AG10803 (cell line): ENCODE results near the gene EEF1AKMT2.

Experiments used
- DNase-seq: peaks from one replicate; pipeline ENCODE4 v3.0.0; 2010; ENCODE audit warnings: low read depth
- H3K4me3 ChIP-seq: 2 replicates; pipeline ENCODE4 v1.5.1; 2011; ENCODE audit warnings: mild to moderate bottlenecking, low read length, control low read depth
- TF ChIP-seq, protein P1 (sequence below): conservative IDR thresholded peaks from 2 replicates; pipeline ENCODE4 v1.5.1; 2011; ENCODE audit warnings: mild to moderate bottlenecking, low read length, control low read depth, inconsistent platforms

The EEF1AKMT2 gene

DNA sequence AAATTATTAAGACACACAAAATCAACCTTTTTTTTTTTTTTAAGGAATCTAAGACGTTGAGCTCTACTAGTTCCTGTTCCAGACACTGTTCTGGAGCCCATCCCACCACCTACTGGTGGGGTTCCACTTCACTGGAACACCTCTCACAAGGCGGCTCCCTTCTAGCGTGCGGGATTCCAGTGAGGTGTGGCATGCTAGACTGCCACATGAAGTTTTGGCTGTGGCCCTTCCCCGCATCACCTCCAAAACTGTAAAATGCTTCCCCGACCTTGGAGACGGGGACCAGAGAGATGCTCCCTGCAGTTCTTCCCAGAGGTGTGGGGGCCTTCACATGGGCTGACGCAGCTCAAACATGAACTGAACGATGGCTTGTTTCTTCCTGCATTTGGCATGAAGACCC, 60.1 kb downstream of the EEF1AKMT2 start:
- TF ChIP-seq, protein P1, sequence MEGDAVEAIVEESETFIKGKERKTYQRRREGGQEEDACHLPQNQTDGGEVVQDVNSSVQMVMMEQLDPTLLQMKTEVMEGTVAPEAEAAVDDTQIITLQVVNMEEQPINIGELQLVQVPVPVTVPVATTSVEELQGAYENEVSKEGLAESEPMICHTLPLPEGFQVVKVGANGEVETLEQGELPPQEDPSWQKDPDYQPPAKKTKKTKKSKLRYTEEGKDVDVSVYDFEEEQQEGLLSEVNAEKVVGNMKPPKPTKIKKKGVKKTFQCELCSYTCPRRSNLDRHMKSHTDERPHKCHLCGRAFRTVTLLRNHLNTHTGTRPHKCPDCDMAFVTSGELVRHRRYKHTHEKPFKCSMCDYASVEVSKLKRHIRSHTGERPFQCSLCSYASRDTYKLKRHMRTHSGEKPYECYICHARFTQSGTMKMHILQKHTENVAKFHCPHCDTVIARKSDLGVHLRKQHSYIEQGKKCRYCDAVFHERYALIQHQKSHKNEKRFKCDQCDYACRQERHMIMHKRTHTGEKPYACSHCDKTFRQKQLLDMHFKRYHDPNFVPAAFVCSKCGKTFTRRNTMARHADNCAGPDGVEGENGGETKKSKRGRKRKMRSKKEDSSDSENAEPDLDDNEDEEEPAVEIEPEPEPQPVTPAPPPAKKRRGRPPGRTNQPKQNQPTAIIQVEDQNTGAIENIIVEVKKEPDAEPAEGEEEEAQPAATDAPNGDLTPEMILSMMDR, result no peak

DNA sequence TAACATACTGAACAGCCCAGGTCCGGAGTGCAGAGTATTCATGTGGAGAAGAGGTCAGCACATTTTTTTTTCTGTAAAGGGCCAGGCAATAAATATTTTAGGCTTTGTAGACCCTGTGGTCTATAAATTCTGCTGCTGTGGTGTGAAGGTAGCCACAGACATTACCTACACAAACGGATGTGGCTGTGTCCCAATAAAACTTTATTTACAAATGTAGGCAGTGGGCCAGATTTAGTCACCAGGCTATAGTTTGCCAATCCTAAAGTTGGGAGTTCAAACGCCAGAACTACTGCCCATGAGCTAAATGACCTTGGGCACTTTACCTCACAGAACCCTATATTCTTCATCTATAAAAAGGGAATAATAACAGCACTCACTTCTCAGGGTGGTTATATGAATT, 60.9 kb downstream of the EEF1AKMT2 start:
- DNase-seq, result no peak
- H3K4me3 ChIP-seq, result no peak overlapping the region
- TF ChIP-seq, protein P1, result no peak

More for the DNA sequence above, 60.1 kb downstream of the EEF1AKMT2 start:
- no peak for DNase-seq
- no peak overlapping the region for H3K4me3 ChIP-seq

DNA sequence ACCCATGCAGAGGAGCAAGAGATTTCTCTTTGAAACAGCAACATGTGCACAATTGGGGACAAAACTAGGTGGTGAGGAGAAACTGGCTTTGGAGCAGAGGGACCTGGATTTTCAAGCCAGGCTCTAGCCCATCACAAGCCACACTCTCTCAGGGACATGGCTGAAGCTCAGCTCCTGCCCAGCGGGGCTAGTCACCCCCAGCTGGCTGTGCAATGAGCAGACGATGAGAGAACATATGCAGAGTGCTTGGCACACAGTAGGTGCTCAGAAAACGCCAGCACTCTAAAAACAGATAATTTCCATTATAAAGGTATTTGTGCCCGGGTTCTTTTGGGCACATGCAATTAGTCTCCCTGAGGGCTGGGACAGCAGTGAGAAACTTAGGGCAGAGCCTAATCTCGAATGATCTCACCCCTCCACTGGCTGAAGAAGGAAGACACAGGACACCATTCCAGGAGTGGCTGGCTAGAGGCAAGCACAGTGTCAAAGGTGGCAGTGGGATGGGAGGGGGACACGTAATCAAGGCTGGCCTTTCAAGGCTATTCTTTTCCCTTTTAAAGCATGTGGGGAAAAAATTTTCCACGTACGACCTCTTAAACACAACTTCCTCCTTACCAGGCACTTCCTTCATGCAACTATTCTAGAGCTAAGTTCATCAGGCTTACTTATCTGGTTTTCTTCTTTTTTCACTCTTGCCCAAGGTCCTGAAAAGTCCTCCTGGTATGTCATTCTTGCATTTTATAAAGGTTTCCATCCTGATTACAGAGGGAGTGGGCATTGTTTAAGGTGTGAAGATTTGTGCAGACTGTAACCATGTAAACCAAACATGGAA, 62.6 kb downstream of the EEF1AKMT2 start:
- TF ChIP-seq, protein P1, result no peak
- H3K4me3 ChIP-seq, result no peak overlapping the region
- no peak for DNase-seq

DNA sequence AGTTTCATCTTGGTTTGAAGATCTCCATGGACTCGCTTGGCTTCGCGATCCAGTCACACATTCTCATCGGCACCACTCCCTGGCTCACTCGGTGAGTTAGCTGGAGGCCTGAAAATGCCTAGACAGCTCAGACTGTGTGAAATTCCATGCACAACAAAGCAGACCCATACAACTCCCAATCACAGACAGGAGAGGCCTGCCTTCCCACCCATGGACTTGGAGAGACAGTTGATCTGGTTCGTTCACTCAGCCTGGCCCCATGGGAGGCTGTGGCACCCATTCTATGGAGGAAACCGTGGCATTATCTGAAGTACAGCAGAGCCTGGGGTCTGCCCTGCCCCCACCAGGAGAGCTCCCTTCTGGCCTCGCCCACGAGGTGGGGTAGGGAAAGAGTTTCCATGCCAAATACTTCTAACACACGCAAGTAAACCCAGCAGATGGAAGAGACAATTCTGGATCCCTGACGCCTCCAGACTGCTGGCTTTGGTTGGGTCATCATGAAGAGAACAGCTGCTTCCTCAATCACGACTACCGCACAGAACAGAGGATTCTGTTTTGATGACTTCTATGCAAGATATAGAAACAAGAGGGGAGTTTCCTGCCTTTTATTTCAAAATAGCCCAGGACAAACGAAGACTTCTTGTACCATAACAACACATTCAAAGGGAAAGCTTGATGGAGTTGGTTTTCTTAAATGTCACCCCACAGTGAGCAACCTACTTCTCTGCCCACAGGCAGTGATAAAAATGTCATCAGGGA, 63.4 kb downstream of the EEF1AKMT2 start:
- H3K4me3 ChIP-seq, result no peak overlapping the region

DNA sequence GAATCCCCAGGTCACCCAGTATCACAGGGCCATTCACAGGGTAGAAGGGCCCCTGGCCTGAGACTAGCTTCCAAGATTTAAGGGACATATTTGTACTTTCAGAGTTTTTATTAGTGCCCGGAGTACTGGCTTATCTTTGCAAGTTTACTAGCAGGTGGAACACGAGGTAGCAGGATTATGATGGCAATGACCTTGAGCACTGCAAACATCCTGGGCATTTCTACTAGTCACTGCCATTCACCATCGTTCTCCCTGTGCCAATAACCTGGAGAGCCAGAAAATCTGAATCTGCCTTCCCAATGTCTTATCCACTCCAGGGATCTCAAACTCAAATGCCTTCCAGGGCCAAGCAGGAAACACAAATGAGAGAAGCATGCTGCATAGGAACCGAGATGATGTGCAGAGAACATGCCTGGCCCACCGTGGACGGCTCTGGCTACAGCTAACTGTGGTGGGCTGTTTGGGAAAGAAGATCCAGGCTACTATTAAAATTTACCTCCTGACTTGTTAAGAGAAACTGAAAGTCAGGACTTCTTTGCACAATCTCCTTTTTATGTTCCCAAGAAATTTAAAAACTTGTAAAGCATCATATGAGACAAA, 64.2 kb downstream of the EEF1AKMT2 start:
- no peak overlapping the region for H3K4me3 ChIP-seq
- TF ChIP-seq, protein P1, result no peak
- no peak for DNase-seq

More for the DNA sequence above, 63.4 kb downstream of the EEF1AKMT2 start:
- DNase-seq, result peak; percentile 44
- TF ChIP-seq, protein P1, result no peak

DNA sequence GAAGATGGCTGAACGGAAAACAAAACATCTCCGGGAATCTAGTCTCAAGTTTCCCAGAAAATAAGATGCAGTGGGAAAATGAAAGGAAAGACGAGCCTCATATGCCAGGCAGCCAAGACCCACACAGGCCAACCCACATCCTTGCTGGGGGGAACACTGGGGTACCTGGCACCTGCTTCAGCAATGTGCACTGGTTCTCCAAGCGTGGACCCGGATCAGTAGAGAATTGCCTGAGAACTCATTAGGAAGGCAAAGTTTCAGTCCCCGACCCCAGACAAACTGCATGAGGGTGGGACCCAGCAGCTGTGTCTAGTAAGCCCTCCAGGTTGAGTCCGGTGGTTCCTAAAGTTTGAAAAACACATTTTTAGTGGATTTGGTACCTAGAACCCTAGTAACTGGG, 65.9 kb downstream of the EEF1AKMT2 start:
- TF ChIP-seq, protein P1, result no peak
- DNase-seq, result no peak
- H3K4me3 ChIP-seq, result no peak overlapping the region
